ENCODE results near the gene C5AR1.
"Not testable (repeated sequence)": the region's sequence is repeated elsewhere in the genome, so short reads cannot be mapped to it uniquely, and the experiment has no call there.

C5AR1 gene

GRCh38 chr19:47336765-47337718 lies 27.4 kb downstream of the C5AR1 start:
- not testable (repeated sequence) for DNase-seq

GRCh38 chr19:47339196-47339880 lies 29.7 kb downstream of the C5AR1 start:
- DNase-seq = no peak

GRCh38 chr19:47340477-47341208 lies 31.0 kb downstream of the C5AR1 start:
- no peak for DNase-seq

- DNase-seq = no peak
These were observed 32.1 kb downstream of the C5AR1 start for GRCh38 chr19:47341734-47342133.

GRCh38 chr19:47343194-47343802 lies 33.6 kb downstream of the C5AR1 start:
- DNase-seq = no peak

GRCh38 chr19:47344425-47344824 lies 34.8 kb downstream of the C5AR1 start:
- DNase-seq = no peak

- not testable (repeated sequence) for DNase-seq
These were observed 36.4 kb downstream of the C5AR1 start for GRCh38 chr19:47346024-47346423.

GRCh38 chr19:47348819-47349795 lies 39.4 kb downstream of the C5AR1 start, which contains the start of gene DHX34:
TSS of gene DHX34 (plus strand) at chr19:47349315. CDS start at chr19:47353031, 3,716 bp downstream.
- DNase-seq = peak; percentile 99

GRCh38 chr19:47350630-47351029 lies 41.0 kb downstream of the C5AR1 start:
- DNase-seq = no peak

GRCh38 chr19:47351548-47351947 lies 41.9 kb downstream of the C5AR1 start:
- no peak for DNase-seq

GRCh38 chr19:47352095-47352494 lies 42.4 kb downstream of the C5AR1 start:
- no peak for DNase-seq

- no peak for DNase-seq
These were observed 43.6 kb downstream of the C5AR1 start for GRCh38 chr19:47353307-47353712.

- no peak for DNase-seq
These were observed 47.2 kb downstream of the C5AR1 start for GRCh38 chr19:47356900-47357299.

- no peak for DNase-seq
These were observed 48.4 kb downstream of the C5AR1 start for GRCh38 chr19:47357788-47358680.

GRCh38 chr19:47358936-47359335 lies 49.3 kb downstream of the C5AR1 start:
- no peak for DNase-seq

GRCh38 chr19:47362321-47362720 lies 52.7 kb downstream of the C5AR1 start:
- no peak for DNase-seq

GRCh38 chr19:47363758-47364531 lies 54.3 kb downstream of the C5AR1 start:
- DNase-seq = no peak

GRCh38 chr19:47365455-47365854 lies 55.8 kb downstream of the C5AR1 start:
- DNase-seq = not testable (repeated sequence)

GRCh38 chr19:47370045-47370611 lies 60.5 kb downstream of the C5AR1 start:
- no peak for DNase-seq

Measured in NCI-H2171 treated with DMSO at 0.1 percent for 48 hours (cell line).